ENCODE measurements around the gene DLX2. TPM values are rescaled to one million over a fixed set of nuclear protein-coding genes. Genes with fewer than 3 reads are reported as not detected.

The DLX2 gene
- total and polyA plus RNA-seq, 4 donors: 0.01 to 0.26 TPM; not detected in 2

- TF ChIP-seq, protein P1, sequence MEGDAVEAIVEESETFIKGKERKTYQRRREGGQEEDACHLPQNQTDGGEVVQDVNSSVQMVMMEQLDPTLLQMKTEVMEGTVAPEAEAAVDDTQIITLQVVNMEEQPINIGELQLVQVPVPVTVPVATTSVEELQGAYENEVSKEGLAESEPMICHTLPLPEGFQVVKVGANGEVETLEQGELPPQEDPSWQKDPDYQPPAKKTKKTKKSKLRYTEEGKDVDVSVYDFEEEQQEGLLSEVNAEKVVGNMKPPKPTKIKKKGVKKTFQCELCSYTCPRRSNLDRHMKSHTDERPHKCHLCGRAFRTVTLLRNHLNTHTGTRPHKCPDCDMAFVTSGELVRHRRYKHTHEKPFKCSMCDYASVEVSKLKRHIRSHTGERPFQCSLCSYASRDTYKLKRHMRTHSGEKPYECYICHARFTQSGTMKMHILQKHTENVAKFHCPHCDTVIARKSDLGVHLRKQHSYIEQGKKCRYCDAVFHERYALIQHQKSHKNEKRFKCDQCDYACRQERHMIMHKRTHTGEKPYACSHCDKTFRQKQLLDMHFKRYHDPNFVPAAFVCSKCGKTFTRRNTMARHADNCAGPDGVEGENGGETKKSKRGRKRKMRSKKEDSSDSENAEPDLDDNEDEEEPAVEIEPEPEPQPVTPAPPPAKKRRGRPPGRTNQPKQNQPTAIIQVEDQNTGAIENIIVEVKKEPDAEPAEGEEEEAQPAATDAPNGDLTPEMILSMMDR (IDR thresholded peaks at IDR 0.05; ENCODE audit: control extremely low read depth, extremely low read depth): no peak
- H3K4me1 ChIP-seq (ENCODE audit: control insufficient read depth in 5 of 5, insufficient read depth in 5 of 5, low read length in 5 of 5): peaks cover 0 to 24% (median 0%) of the 10 kb centered on the region in 5 donors
Measured at GRCh38 chr2:172087780-172088244, 14.9 kb downstream of the DLX2 start.

GRCh38 chr2:172087207-172087779, 15.4 kb downstream of the DLX2 start:
- Histone ChIP-seq H3K27me3 (ENCODE audit: control insufficient read depth in 3 of 3, insufficient read depth in 3 of 3, low read length in 2 of 3) (peaks cover 15 to 98% (median 96%) of the 10 kb centered on the region in 3 donors), H3K4me1 (ENCODE audit: control insufficient read depth in 5 of 5, insufficient read depth in 5 of 5, low read length in 5 of 5) (peaks cover 0 to 24% (median 0%) of the 10 kb centered on the region in 5 donors), H3K9ac (ENCODE audit: insufficient read depth in 1 of 2, low read length in 2 of 2) (no peak overlapping the region), H3K9me3 (ENCODE audit: control insufficient read depth in 4 of 4, insufficient read depth in 3 of 4, low read length in 3 of 4) (peaks cover 0 to 27% (median 0%) of the 10 kb centered on the region in 4 donors), H3K4me3 (no peak overlapping the region), H3K27ac (ENCODE audit: low read depth in 1 of 2, low read length in 1 of 2) (no peak overlapping the region), H3K36me3 (ENCODE audit: control insufficient read depth in 4 of 4, insufficient read depth in 4 of 4, low read length in 4 of 4) (no peaks in the 10 kb centered on the region)
- no peak for ATAC-seq (ENCODE audit: insufficient read depth, low FRiP score)
- DNase-seq: peak in 2 of 3 donors; percentile 20 to 34
- TF ChIP-seq, protein P1 (IDR thresholded peaks at IDR 0.05; ENCODE audit: control extremely low read depth, extremely low read depth): no peak
- 6 to 9% methylated on average over 31 of the region's 31 CpGs for WGBS, 2 donors

More at GRCh38 chr2:172087780-172088244, 14.9 kb downstream of the DLX2 start:
- H3K27me3 ChIP-seq (ENCODE audit: control insufficient read depth in 3 of 3, insufficient read depth in 3 of 3, low read length in 2 of 3): peaks cover 16 to 98% (median 96%) of the 10 kb centered on the region in 3 donors
- 5 to 8% methylated on average over 23 of the region's 23 CpGs for WGBS, 2 donors
- no peak overlapping the region for H3K9ac ChIP-seq (ENCODE audit: insufficient read depth in 1 of 2, low read length in 2 of 2)
- no peak overlapping the region for H3K4me3 ChIP-seq
- peak in 2 of 3 donors; percentile 15 to 19 for DNase-seq
- no peak overlapping the region for H3K27ac ChIP-seq (ENCODE audit: low read depth in 1 of 2, low read length in 1 of 2)
- H3K36me3 ChIP-seq (ENCODE audit: control insufficient read depth in 4 of 4, insufficient read depth in 4 of 4, low read length in 4 of 4): no peaks in the 10 kb centered on the region
- no peak for ATAC-seq (ENCODE audit: insufficient read depth, low FRiP score)
- peaks cover 0 to 27% (median 0%) of the 10 kb centered on the region in 4 donors for H3K9me3 ChIP-seq (ENCODE audit: control insufficient read depth in 4 of 4, insufficient read depth in 3 of 4, low read length in 3 of 4)

DNA sequence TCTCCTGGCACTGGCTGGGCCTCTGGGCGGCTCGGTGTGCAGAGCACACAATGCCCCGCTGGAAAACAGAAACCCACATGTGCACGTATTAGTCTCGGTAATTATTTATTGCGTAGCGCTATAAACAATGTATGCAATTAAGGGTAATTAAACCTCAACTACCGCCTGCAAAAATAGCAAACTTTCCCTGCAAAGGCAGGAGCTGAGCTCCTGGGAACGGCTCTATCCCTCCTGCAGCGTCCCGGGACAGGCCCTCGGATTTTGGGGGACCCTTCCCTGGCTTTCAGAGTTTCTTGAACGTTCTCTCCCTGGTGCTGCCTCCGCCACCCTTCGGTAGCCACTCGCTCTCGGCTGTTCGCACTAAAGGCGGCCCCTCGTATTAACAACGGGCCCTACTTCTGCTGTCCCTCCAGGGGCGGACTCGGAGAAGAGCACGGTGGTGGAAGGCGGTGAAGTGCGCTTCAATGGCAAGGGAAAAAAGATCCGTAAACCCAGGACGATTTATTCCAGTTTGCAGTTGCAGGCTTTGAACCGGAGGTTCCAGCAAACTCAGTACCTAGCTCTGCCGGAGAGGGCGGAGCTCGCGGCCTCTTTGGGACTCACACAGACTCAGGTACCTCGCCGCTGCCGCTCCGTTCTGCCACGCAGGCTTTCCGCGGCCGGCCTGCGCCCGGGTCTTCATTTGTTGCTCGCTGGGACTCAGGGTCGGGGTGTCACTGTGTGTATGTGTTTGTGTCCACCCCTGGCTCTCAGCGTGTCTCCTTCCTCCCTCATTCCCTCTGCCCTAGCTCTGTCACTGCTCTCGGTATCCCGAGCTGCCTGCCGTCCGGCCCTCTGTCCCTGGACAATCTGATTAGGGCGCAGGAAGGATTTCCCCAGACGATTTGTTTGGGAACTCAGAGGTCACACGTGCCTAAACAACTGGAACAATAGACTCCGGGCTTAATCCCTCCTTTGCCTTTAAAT, 16.2 kb downstream of the DLX2 start:
- no peaks in the 10 kb centered on the region for H3K36me3 ChIP-seq (ENCODE audit: control insufficient read depth in 4 of 4, insufficient read depth in 4 of 4, low read length in 4 of 4)
- 3 to 7% methylated on average over 54 of the region's 54 CpGs for WGBS, 2 donors
- H3K27me3 ChIP-seq (ENCODE audit: control insufficient read depth in 3 of 3, insufficient read depth in 3 of 3, low read length in 2 of 3): peaks cover 15 to 98% (median 96%) of the 10 kb centered on the region in 3 donors
- peaks cover 0 to 24% (median 0%) of the 10 kb centered on the region in 5 donors for H3K4me1 ChIP-seq (ENCODE audit: control insufficient read depth in 5 of 5, insufficient read depth in 5 of 5, low read length in 5 of 5)
- H3K4me3 ChIP-seq: no peak overlapping the region
- TF ChIP-seq, protein P1 (IDR thresholded peaks at IDR 0.05; ENCODE audit: control extremely low read depth, extremely low read depth): no peak
- no peak overlapping the region for H3K9ac ChIP-seq (ENCODE audit: insufficient read depth in 1 of 2, low read length in 2 of 2)
- no peak overlapping the region for H3K27ac ChIP-seq (ENCODE audit: low read depth in 1 of 2, low read length in 1 of 2)
- H3K9me3 ChIP-seq (ENCODE audit: control insufficient read depth in 4 of 4, insufficient read depth in 3 of 4, low read length in 3 of 4): peaks cover 0 to 30% (median 0%) of the 10 kb centered on the region in 4 donors
- DNase-seq (peak in 2 of 3 donors; percentile 36 to 49), ATAC-seq (ENCODE audit: insufficient read depth, low FRiP score) (no peak)

Data from lung (tissue), 12 donors.